NCI-H1694 (cell line): ENCODE measurements around the gene CD9.
A peak's percentile ranks its signal among the peaks of the same experiment; 100 is the strongest.

Source experiments
- DNase-seq: peaks from one replicate; lab custom pipeline; 2025; lab: John Stamatoyannopoulos, UW

CD9 gene

GRCh38 chr12:6221146-6221545 is 20.9 kb downstream of the CD9 start:
- no peak for DNase-seq

- no peak for DNase-seq
Measured at GRCh38 chr12:6222078-6222654, 22.0 kb downstream of the CD9 start.

GRCh38 chr12:6223545-6223944 is 23.3 kb downstream of the CD9 start:
- DNase-seq: no peak

GRCh38 chr12:6224550-6224949 is 24.4 kb downstream of the CD9 start:
- DNase-seq: peak; percentile 94

GRCh38 chr12:6225630-6226001 is 25.4 kb downstream of the CD9 start:
- no peak for DNase-seq

GRCh38 chr12:6226002-6226678 is 25.9 kb downstream of the CD9 start:
- DNase-seq: peak; percentile 21

GRCh38 chr12:6226679-6227051 is 26.5 kb downstream of the CD9 start:
- DNase-seq: no peak

GRCh38 chr12:6228535-6229223 is 28.5 kb downstream of the CD9 start:
- DNase-seq: no peak

- DNase-seq: no peak
Measured at GRCh38 chr12:6229224-6230218, 29.3 kb downstream of the CD9 start.

GRCh38 chr12:6230321-6231110 is 30.3 kb downstream of the CD9 start:
- no peak for DNase-seq

GRCh38 chr12:6231359-6232268 is 31.4 kb downstream of the CD9 start:
- no peak for DNase-seq

- DNase-seq: no peak
Measured at GRCh38 chr12:6233121-6233971, 33.1 kb downstream of the CD9 start.

GRCh38 chr12:6234214-6234613 is 34.0 kb downstream of the CD9 start:
- DNase-seq: no peak

GRCh38 chr12:6234906-6235305 is 34.7 kb downstream of the CD9 start:
- no peak for DNase-seq

GRCh38 chr12:6235499-6235898 is 35.3 kb downstream of the CD9 start:
- no peak for DNase-seq

- no peak for DNase-seq
Measured at GRCh38 chr12:6235906-6236640, 35.9 kb downstream of the CD9 start.

- no peak for DNase-seq
Measured at GRCh38 chr12:6236641-6236940, 36.4 kb downstream of the CD9 start.

- DNase-seq: no peak
Measured at GRCh38 chr12:6237830-6238229, 37.6 kb downstream of the CD9 start.

GRCh38 chr12:6238875-6239274 is 38.7 kb downstream of the CD9 start:
- no peak for DNase-seq
